Measurements from ENCODE around the gene CNTNAP5.

- TF ChIP-seq, protein P1, sequence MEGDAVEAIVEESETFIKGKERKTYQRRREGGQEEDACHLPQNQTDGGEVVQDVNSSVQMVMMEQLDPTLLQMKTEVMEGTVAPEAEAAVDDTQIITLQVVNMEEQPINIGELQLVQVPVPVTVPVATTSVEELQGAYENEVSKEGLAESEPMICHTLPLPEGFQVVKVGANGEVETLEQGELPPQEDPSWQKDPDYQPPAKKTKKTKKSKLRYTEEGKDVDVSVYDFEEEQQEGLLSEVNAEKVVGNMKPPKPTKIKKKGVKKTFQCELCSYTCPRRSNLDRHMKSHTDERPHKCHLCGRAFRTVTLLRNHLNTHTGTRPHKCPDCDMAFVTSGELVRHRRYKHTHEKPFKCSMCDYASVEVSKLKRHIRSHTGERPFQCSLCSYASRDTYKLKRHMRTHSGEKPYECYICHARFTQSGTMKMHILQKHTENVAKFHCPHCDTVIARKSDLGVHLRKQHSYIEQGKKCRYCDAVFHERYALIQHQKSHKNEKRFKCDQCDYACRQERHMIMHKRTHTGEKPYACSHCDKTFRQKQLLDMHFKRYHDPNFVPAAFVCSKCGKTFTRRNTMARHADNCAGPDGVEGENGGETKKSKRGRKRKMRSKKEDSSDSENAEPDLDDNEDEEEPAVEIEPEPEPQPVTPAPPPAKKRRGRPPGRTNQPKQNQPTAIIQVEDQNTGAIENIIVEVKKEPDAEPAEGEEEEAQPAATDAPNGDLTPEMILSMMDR (IDR thresholded peaks at IDR 0.05; ENCODE audit: low read depth, low read length): no peak
- no peak for TF ChIP-seq POLR2A (IDR thresholded peaks at IDR 0.05; ENCODE audit: extremely low read depth, insufficient read length)
These were observed 412.7 kb downstream of the CNTNAP5 start for GRCh38 chr2:124437811-124438210.
